GM23338 (cell line): ENCODE results near the gene THAP8.

Experiments
- CTCF ChIP-seq, 2 experiments: fragments of 200-600 bp in 1 of 2; sonication (generic) in 1 of 2; conservative IDR thresholded peaks; 2 replicates each; pipeline versions ENCODE4 v1.5.1 to v1.6.1; 2016 to 2017; ENCODE audit warnings: antibody characterized with exemption in 2 of 2, low read depth in 2 of 2, mild to moderate bottlenecking in 2 of 2, moderate library complexity in 1 of 2
- EZH2 ChIP-seq: fragments of 200-600 bp; sonication (generic); IDR thresholded peaks from one replicate; pipeline ENCODE4 v1.8.0; 2017; ENCODE audit warnings: antibody characterized with exemption, mild to moderate bottlenecking, low read depth; ENCODE audit not compliant: unreplicated experiment
- EZH2phosphoT487 ChIP-seq: fragments of 200-600 bp; sonication (generic); IDR thresholded peaks from one replicate; pipeline ENCODE4 v1.8.1; 2018; ENCODE audit warnings: antibody characterized with exemption; ENCODE audit not compliant: unreplicated experiment
- TF ChIP-seq, protein P1 (sequence below): IDR thresholded peaks from one replicate; pipeline ENCODE4 v1.6.1; 2018; ENCODE audit warnings: antibody characterized with exemption; ENCODE audit not compliant: unreplicated experiment

DNA sequence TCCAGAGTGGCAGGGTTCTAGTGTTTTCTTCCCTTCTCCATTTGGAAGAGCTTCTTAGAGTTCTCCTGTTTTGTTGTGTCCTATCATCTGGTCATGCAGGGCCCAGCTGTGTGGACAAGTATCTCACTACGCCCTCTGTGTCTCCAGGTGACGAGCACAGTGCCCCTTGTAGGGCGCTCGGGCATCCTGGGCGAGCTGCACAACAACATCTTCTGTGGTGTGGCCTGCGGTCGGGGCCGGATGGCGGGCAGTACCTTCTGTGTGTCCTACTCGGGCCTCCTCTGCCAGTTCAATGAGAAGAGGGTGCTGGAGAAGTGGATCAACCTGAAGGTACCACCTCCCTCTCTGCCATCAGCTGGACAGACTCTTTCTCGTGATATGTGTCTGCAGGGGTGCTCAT lies 13.6 kb upstream of the THAP8 start:
- TF ChIP-seq CTCF (conservative IDR thresholded peaks at IDR 0.05; ENCODE audit: low read depth in 2 of 2) (no peak), EZH2 (no peak), EZH2phosphoT487 (no peak)
- TF ChIP-seq, protein P1, sequence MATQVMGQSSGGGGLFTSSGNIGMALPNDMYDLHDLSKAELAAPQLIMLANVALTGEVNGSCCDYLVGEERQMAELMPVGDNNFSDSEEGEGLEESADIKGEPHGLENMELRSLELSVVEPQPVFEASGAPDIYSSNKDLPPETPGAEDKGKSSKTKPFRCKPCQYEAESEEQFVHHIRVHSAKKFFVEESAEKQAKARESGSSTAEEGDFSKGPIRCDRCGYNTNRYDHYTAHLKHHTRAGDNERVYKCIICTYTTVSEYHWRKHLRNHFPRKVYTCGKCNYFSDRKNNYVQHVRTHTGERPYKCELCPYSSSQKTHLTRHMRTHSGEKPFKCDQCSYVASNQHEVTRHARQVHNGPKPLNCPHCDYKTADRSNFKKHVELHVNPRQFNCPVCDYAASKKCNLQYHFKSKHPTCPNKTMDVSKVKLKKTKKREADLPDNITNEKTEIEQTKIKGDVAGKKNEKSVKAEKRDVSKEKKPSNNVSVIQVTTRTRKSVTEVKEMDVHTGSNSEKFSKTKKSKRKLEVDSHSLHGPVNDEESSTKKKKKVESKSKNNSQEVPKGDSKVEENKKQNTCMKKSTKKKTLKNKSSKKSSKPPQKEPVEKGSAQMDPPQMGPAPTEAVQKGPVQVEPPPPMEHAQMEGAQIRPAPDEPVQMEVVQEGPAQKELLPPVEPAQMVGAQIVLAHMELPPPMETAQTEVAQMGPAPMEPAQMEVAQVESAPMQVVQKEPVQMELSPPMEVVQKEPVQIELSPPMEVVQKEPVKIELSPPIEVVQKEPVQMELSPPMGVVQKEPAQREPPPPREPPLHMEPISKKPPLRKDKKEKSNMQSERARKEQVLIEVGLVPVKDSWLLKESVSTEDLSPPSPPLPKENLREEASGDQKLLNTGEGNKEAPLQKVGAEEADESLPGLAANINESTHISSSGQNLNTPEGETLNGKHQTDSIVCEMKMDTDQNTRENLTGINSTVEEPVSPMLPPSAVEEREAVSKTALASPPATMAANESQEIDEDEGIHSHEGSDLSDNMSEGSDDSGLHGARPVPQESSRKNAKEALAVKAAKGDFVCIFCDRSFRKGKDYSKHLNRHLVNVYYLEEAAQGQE, result no peak
